T-helper 2 cell treated with Interferon-gamma antibody and Interleukin-4, amounts not matched to agents 5 μg/mL and 100 μg/mL, for 36 hours (primary cell): Measurements from ENCODE around the gene CPED1.
"Not testable (repeated sequence)": the region's sequence is repeated elsewhere in the genome, so short reads cannot be mapped to it uniquely, and the experiment has no call there.

Experiments
- DNase-seq: peaks from one replicate; pipeline ENCODE4 v3.0.0; 2021; ENCODE audit warnings: low spot score
- H3K27ac Mint-ChIP-seq: one replicate; pipeline ENCODE4 v1.8.0; 2021; ENCODE audit warnings: mild to moderate bottlenecking, mixed read lengths
- H3K27me3 Mint-ChIP-seq: one replicate; pipeline ENCODE4 v1.8.0; 2021; ENCODE audit warnings: low read depth, mixed read lengths
- H3K36me3 Mint-ChIP-seq: one replicate; pipeline ENCODE4 v1.8.0; 2021; ENCODE audit warnings: low read depth, mixed read lengths
- H3K4me1 Mint-ChIP-seq: one replicate; pipeline ENCODE4 v1.8.0; 2021; ENCODE audit warnings: low read depth, mixed read lengths
- H3K4me3 Mint-ChIP-seq: one replicate; pipeline ENCODE4 v1.8.0; 2022; ENCODE audit warnings: mild to moderate bottlenecking, moderate library complexity, mixed read lengths
- H3K9me3 Mint-ChIP-seq: one replicate; pipeline ENCODE4 v1.8.0; 2021; ENCODE audit warnings: mixed read lengths

CPED1 gene

GRCh38 chr7:120996333-120996987, 7.9 kb downstream of the CPED1 start:
- Mint-ChIP-seq H3K27me3 (peaks cover 51% of the 10 kb centered on the region), H3K36me3 (no peaks in the 10 kb centered on the region), H3K4me1 (peaks cover 7% of the 10 kb centered on the region), H3K4me3 (no peak overlapping the region), H3K9me3 (no peaks in the 10 kb centered on the region), H3K27ac (no peak overlapping the region)
- no peak for DNase-seq

GRCh38 chr7:120996988-120997345, 8.5 kb downstream of the CPED1 start:
- Mint-ChIP-seq H3K4me3 (no peak overlapping the region), H3K27me3 (peaks cover 48% of the 10 kb centered on the region), H3K4me1 (peaks cover 6% of the 10 kb centered on the region), H3K27ac (no peak overlapping the region), H3K36me3 (no peaks in the 10 kb centered on the region), H3K9me3 (no peaks in the 10 kb centered on the region)
- DNase-seq: no peak

- Mint-ChIP-seq H3K9me3 (no peaks in the 10 kb centered on the region), H3K4me1 (peaks cover 6% of the 10 kb centered on the region), H3K27me3 (peaks cover 43% of the 10 kb centered on the region), H3K4me3 (no peak overlapping the region), H3K27ac (no peak overlapping the region), H3K36me3 (no peaks in the 10 kb centered on the region)
- DNase-seq: no peak
These were observed 9.5 kb downstream of the CPED1 start for GRCh38 chr7:120997882-120998474.

GRCh38 chr7:120998520-120998919, 10.0 kb downstream of the CPED1 start:
- H3K9me3 Mint-ChIP-seq: no peaks in the 10 kb centered on the region
- no peak overlapping the region for H3K27ac Mint-ChIP-seq
- H3K4me3 Mint-ChIP-seq: no peak overlapping the region
- peaks cover 6% of the 10 kb centered on the region for H3K4me1 Mint-ChIP-seq
- H3K27me3 Mint-ChIP-seq: peaks cover 44% of the 10 kb centered on the region
- DNase-seq: no peak
- H3K36me3 Mint-ChIP-seq: no peaks in the 10 kb centered on the region

- Mint-ChIP-seq H3K4me3 (no peak overlapping the region), H3K36me3 (no peaks in the 10 kb centered on the region), H3K9me3 (no peaks in the 10 kb centered on the region), H3K27me3 (peaks cover 40% of the 10 kb centered on the region), H3K27ac (no peak overlapping the region), H3K4me1 (peaks cover 6% of the 10 kb centered on the region)
- DNase-seq: no peak
These were observed 10.6 kb downstream of the CPED1 start for GRCh38 chr7:120998996-120999565.

GRCh38 chr7:121000081-121000983, 11.8 kb downstream of the CPED1 start:
- H3K36me3 Mint-ChIP-seq: no peaks in the 10 kb centered on the region
- H3K4me1 Mint-ChIP-seq: peaks cover 6% of the 10 kb centered on the region
- no peak overlapping the region for H3K27ac Mint-ChIP-seq
- peaks cover 30% of the 10 kb centered on the region for H3K27me3 Mint-ChIP-seq
- no peaks in the 10 kb centered on the region for H3K9me3 Mint-ChIP-seq
- no peak for DNase-seq
- no peak overlapping the region for H3K4me3 Mint-ChIP-seq

- H3K4me3 Mint-ChIP-seq: no peak overlapping the region
- H3K9me3 Mint-ChIP-seq: no peaks in the 10 kb centered on the region
- no peak for DNase-seq
- no peak overlapping the region for H3K27ac Mint-ChIP-seq
- no peaks in the 10 kb centered on the region for H3K36me3 Mint-ChIP-seq
- peaks cover 6% of the 10 kb centered on the region for H3K4me1 Mint-ChIP-seq
- H3K27me3 Mint-ChIP-seq: peaks cover 26% of the 10 kb centered on the region
These were observed 12.9 kb downstream of the CPED1 start for GRCh38 chr7:121001234-121001906.

- peaks cover 4% of the 10 kb centered on the region for H3K4me1 Mint-ChIP-seq
- H3K27me3 Mint-ChIP-seq: peaks cover 24% of the 10 kb centered on the region
- no peak overlapping the region for H3K4me3 Mint-ChIP-seq
- H3K36me3 Mint-ChIP-seq: no peaks in the 10 kb centered on the region
- no peak overlapping the region for H3K27ac Mint-ChIP-seq
- no peaks in the 10 kb centered on the region for H3K9me3 Mint-ChIP-seq
- no peak for DNase-seq
These were observed 13.7 kb downstream of the CPED1 start for GRCh38 chr7:121002048-121002756.

GRCh38 chr7:121002757-121003200, 14.3 kb downstream of the CPED1 start:
- H3K27ac Mint-ChIP-seq: no peak overlapping the region
- H3K36me3 Mint-ChIP-seq: no peaks in the 10 kb centered on the region
- H3K9me3 Mint-ChIP-seq: no peaks in the 10 kb centered on the region
- peaks cover 4% of the 10 kb centered on the region for H3K4me1 Mint-ChIP-seq
- no peak for DNase-seq
- H3K4me3 Mint-ChIP-seq: no peak overlapping the region
- peaks cover 27% of the 10 kb centered on the region for H3K27me3 Mint-ChIP-seq

GRCh38 chr7:121003986-121004685, 15.6 kb downstream of the CPED1 start:
- H3K4me3 Mint-ChIP-seq: no peak overlapping the region
- H3K9me3 Mint-ChIP-seq: no peaks in the 10 kb centered on the region
- H3K36me3 Mint-ChIP-seq: no peaks in the 10 kb centered on the region
- DNase-seq: no peak
- peaks cover 4% of the 10 kb centered on the region for H3K4me1 Mint-ChIP-seq
- H3K27me3 Mint-ChIP-seq: peaks cover 27% of the 10 kb centered on the region
- no peak overlapping the region for H3K27ac Mint-ChIP-seq

GRCh38 chr7:121005058-121005457, 16.5 kb downstream of the CPED1 start:
- not testable (repeated sequence) for H3K4me1 Mint-ChIP-seq

GRCh38 chr7:121005996-121006584, 17.6 kb downstream of the CPED1 start:
- Mint-ChIP-seq H3K4me1 (no peaks in the 10 kb centered on the region), H3K4me3 (no peak overlapping the region), H3K27ac (no peak overlapping the region), H3K27me3 (peaks cover 19% of the 10 kb centered on the region), H3K9me3 (no peaks in the 10 kb centered on the region), H3K36me3 (no peaks in the 10 kb centered on the region)
- DNase-seq: no peak

More at GRCh38 chr7:121005058-121005457, 16.5 kb downstream of the CPED1 start:
- not testable (repeated sequence) for H3K9me3 Mint-ChIP-seq, H3K36me3 Mint-ChIP-seq, H3K4me3 Mint-ChIP-seq, DNase-seq, H3K27ac Mint-ChIP-seq
- H3K27me3 Mint-ChIP-seq: peaks cover 26% of the 10 kb centered on the region
